ENCODE results near the gene WIPI1. TPM values are rescaled to one million over a fixed set of nuclear protein-coding genes. Genes with fewer than 3 reads are reported as not detected.

The WIPI1 gene
- total and polyA plus RNA-seq, 2 of the 13 experiments (the other 11 are each of a cell fraction or from before 2014, with no cell fraction given): 29.4 to 141 TPM

GRCh38 chr17:68453991-68454665 is 3.2 kb downstream of the WIPI1 start (continued):
- TF ChIP-seq SIN3A (IDR thresholded peaks at IDR 0.05; ENCODE audit: borderline replicate concordance, low read depth, low read length) (peak; percentile 52; the same call in 1 of the 2 replicates), HNF4A (CRISPR knock-in tag; IDR thresholded peaks at IDR 0.05) (peak; percentile 30; the same call in 1 of the 2 replicates)
- TF ChIP-seq, protein P1, sequence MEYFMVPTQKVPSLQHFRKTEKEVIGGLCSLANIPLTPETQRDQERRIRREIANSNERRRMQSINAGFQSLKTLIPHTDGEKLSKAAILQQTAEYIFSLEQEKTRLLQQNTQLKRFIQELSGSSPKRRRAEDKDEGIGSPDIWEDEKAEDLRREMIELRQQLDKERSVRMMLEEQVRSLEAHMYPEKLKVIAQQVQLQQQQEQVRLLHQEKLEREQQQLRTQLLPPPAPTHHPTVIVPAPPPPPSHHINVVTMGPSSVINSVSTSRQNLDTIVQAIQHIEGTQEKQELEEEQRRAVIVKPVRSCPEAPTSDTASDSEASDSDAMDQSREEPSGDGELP (IDR thresholded peaks at IDR 0.05; ENCODE audit: borderline replicate concordance, low read depth): peak; percentile 79

GRCh38 chr17:68452724-68453290 is 4.5 kb downstream of the WIPI1 start:
- Histone ChIP-seq H3K4me1 (ENCODE audit: insufficient read depth, low read length) (peaks cover 62% of the 10 kb centered on the region), H2AFZ (ENCODE audit: low read length) (no peak overlapping the region), H4K20me1 (ENCODE audit: insufficient read depth, low read length) (no peaks in the 10 kb centered on the region), H3K27ac (ENCODE audit: extremely low read length, insufficient read depth, low read length) (no peak overlapping the region), H3K9ac (ENCODE audit: insufficient read depth, low read depth, low read length) (no peak overlapping the region), H3K79me2 (ENCODE audit: insufficient read depth, low read length) (peaks cover 5% of the 10 kb centered on the region), H3K4me3 (replicated peaks in 1 of 3; ENCODE audit: insufficient read depth in 1 of 3, low read depth in 2 of 3, low read length in 3 of 3) (no peak overlapping the region), H3K36me3 (replicated peaks in 1 of 2; ENCODE audit: control insufficient read depth in 1 of 2, insufficient read depth in 2 of 2, low read length in 2 of 2) (peaks cover 5 to 26% of the 10 kb centered on the region in 2 experiments), H3K27me3 (ENCODE audit: control insufficient read depth in 1 of 2, insufficient read depth in 2 of 2, low read length in 2 of 2) (no peaks in the 10 kb centered on the region), H3K4me2 (ENCODE audit: low read depth, low read length) (no peak overlapping the region), H3K9me3 (ENCODE audit: low read length) (no peaks in the 10 kb centered on the region)
- ATAC-seq: no peak
- ChIA-PET CTCF (ENCODE audit: low intra/inter-chr PET ratio, low total read pairs) (no interaction called here), POLR2A (no interaction called here)
- in situ Hi-C loops (cut with HindIII; ENCODE audit: extremely low pct_ligation_motif_present, low pct_unique_long_range_greater_than_20kb): loop anchor here (10.0 kb wide), 2 partner anchors 312 to 478 kb away; no protein-coding TSS in a partner anchor
- no peak for FAIRE-seq
- no TSS peak for BruUV-seq (replicated peaks)
- no peak for DNase-seq (ENCODE audit: low spot score)
- TF ChIP-seq KLF15 (CRISPR knock-in tag; IDR thresholded peaks at IDR 0.05; ENCODE audit: borderline replicate concordance) (no peak), PRPF4 (IDR thresholded peaks at IDR 0.05; ENCODE audit: low read depth, low read length, poor library complexity, severe bottlenecking) (no peak)
- intact Hi-C loops (cut with micrococcal nuclease; ENCODE audit: unreplicated experiment): loop anchor here (10.0 kb wide), 1 partner anchor 418 kb away; the partner anchor contains the start of gene KPNA2
- WGBS (ENCODE audit: low lambda C conversion rate): 88% methylated on average over 6 of the region's 6 CpGs

All from HepG2 (cell line).